SW480 (cell line): ENCODE results near the gene PRPF4.
"Not testable (repeated sequence)": the region's sequence is repeated elsewhere in the genome, so short reads cannot be mapped to it uniquely, and the experiment has no call there.

Source experiments
- DNase-seq: peaks from one replicate; pipeline ENCODE4 v3.0.0-alpha.2; 2016; ENCODE audit warnings: low spot score

Gene PRPF4

DNA sequence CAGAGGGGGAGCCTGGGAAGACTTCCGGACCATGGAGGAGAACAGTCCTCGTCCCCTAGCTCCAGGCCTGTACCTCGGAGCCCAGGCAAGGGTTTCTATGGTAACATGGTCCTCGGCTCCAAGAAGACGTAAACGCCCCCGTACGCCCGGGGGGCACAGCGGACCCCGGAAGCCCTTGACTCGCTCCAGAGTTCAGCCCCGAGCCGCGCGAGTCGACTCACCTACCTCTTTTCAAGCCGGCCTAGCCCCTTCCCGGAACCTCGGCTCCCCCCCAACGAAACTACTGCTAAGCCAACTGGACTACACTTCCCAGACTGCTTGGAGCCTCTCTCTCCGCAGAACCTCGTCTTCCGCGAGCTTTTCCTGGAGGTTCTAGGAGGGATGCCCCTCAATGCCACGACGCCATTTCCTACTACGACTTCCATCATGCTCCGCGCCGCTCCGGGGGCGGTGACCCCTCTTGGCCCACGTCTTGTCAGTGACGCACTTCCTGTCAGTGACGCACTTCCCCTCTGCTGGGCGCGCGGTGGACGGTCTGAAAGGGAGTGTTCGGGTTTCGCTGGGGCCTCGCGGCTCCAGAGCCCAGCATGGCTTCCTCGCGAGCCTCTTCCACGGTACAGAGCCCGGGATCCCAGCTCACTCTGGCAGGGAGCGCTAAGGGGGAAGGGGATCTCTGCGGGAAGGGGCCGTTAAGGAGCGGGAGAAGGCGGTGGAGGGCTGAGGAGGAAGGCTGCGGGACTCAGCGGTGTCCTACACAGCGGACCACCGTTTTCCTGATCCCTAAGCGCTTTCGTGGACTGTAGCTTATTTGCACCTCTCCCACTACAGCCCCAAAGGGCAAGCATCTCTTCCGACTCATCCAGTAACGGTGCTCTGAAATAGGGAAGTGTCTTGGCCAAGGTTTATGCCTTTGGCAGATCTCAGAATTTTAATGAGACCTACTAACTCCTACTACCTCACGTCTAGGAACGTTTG lies at the start of gene PRPF4, which contains the start of gene CDC26:
PRPF4 (plus strand) TSS at position 502 of the 975 bp plus-strand sequence; CDS start at position 588, 86 bp downstream.
CDC26 (minus strand) TSS at position 416 of the 975 bp plus-strand sequence. CDS start 3,065 bp downstream, outside the sequence.
- DNase-seq: peak; percentile 99

DNA sequence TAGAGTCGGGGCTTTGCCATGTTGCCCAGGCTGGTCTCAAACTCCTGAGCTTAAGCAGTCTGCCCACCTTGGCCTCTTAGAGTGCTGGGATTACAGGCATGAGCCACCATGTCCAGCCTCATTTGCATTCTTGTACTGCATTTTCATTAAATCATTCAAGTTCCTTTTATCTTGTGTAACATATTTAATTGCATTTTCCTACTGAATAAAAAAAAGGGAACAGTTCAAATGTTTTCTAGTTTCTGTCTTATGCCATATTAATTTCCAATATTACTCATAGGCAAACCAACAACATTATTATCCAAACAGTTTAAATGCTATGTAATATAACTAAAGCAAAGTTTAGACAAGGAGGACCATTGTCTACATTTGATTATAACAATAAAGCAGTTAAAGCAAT lies 48.0 kb upstream of the PRPF4 start:
- DNase-seq: no peak

DNA sequence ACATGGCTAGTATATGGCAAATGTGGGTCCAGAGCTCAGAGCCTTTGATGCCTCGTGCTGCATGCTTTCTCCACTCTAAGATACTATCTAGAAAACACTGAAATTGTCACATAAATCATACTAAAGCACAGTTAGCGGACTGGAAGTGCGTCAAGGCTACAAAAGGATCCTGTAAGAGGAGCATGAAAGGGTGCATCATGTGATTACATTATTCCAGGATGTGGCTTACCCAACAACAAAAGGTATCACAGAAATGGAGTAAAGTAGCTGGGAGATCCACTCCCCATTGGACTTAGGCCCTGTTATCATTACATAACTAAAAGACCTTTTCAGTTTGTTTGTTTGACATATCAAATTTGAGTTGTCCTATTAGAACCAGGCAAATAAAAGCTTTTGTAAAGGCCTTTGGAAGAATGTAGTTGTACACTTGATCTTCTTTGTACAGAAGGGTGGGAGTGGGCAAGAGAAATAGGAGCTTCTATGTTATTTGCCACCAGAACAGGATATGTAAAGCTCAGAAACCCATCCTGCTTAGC lies 47.3 kb upstream of the PRPF4 start:
- DNase-seq: peak; percentile 44

GRCh38 chr9:113231701-113232100 lies 43.8 kb upstream of the PRPF4 start:
- no peak for DNase-seq

- not testable (repeated sequence) for DNase-seq
Observed at GRCh38 chr9:113235701-113236255, 39.7 kb upstream of the PRPF4 start.

DNA sequence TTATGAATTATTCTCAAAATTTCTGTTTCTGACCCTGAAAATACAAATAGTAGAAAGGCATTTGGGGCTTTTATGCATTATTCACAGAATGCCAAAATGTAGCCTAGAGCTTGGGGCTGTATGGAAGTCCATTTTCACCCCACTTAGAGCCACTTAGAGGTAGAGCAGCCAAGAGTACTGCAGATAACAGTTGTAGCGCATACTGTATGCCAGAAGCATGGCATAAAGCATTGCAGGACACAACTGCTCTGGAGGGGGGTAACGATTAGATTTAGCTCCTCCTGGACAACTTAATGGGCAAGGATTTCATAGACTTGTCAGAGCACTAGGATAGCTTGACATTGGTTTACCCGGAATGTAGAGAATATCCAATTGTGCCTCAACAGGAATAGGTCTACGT lies 38.4 kb upstream of the PRPF4 start:
- no peak for DNase-seq

- no peak for DNase-seq
Observed at GRCh38 chr9:113238202-113238858, 37.1 kb upstream of the PRPF4 start.

- DNase-seq: no peak
Observed at GRCh38 chr9:113238859-113239232, 36.6 kb upstream of the PRPF4 start.

DNA sequence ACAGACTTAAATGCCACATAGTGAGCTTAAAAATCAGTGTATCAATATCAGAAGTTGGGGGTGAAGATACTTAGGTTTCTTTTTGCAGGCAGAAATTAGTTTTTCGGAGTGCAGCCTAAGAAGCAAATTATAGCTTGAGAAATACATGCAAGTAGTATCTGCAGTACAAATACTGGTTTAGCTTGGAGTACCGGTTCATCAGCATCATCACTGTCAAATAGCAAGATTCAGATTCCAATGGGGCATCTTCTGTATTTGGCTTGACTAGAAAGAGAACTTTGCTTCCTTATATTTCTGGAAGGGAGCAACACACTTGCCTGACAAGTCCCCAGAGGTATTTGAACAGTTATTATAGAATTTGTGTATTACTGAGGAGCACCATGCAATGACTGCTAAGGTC lies 34.3 kb upstream of the PRPF4 start:
- DNase-seq: no peak

- DNase-seq: no peak
Observed at GRCh38 chr9:113244556-113244955, 30.9 kb upstream of the PRPF4 start.

- no peak for DNase-seq
Observed at GRCh38 chr9:113245894-113246293, 29.6 kb upstream of the PRPF4 start.

- DNase-seq: no peak
Observed at GRCh38 chr9:113246928-113247327, 28.5 kb upstream of the PRPF4 start.

- DNase-seq: no peak
Observed at GRCh38 chr9:113247640-113248039, 27.8 kb upstream of the PRPF4 start.

- DNase-seq: not testable (repeated sequence)
Observed at GRCh38 chr9:113249661-113250060, 25.8 kb upstream of the PRPF4 start.

- DNase-seq: no peak
Observed at GRCh38 chr9:113250807-113251206, 24.7 kb upstream of the PRPF4 start.

- no peak for DNase-seq
Observed at GRCh38 chr9:113254991-113255390, 20.5 kb upstream of the PRPF4 start.

- DNase-seq: no peak
Observed at GRCh38 chr9:113255438-113255837, 20.0 kb upstream of the PRPF4 start.

GRCh38 chr9:113257863-113258262 lies 17.6 kb upstream of the PRPF4 start:
- DNase-seq: no peak

DNA sequence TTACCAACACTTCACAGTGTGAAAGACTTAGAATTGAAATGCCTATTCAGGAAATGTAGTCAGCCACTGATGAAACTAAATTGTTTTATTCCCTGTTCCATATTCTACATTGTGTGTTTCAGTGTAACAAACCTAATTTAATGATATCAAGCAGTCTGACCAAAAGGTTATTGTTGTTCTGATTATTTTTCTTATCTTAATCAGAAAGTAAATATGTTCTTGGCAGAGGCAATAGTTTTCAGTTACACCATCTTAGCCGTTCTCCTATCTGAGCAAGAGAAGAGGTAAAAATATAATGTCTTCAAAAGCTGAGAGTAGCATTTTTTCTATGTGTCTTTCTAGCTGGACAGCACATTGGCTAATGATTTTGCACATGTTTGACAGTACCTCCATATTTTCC lies 17.2 kb upstream of the PRPF4 start:
- DNase-seq: no peak

DNA sequence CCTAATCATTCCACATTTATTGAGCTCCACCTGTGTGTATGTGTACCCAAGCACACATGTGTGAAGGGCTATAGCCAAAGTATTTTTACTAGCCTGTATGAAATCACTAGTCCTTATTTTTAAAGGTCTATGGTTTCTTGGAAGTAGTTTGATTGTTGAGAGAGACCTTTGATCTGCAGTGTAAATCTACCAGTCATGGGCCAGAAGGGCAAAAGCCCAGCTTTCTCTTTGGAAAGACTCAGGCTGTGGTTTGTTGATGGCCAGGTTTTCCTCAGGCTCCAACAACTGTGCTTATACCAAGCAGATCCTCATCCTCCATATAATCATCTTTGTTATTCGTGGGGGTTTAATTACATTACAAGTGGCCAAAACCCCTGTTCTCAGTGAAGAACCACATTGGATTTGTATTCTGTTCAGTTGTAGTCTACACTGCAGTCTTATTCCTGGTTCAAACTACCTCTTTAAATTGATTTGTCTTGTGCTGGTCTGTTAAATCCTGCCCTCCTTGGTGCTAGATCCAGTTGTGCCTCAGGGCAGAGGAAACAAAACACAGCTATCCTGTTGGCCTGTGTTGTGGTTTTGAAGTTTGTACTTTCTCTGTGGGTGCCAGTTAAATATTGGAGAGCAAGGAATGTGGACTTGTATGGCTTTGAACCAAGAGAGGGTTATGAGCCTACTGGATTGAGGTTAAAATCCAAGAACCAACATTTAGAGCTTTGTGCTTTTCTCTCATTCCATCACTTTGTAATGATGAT lies 13.4 kb upstream of the PRPF4 start:
- no peak for DNase-seq

DNA sequence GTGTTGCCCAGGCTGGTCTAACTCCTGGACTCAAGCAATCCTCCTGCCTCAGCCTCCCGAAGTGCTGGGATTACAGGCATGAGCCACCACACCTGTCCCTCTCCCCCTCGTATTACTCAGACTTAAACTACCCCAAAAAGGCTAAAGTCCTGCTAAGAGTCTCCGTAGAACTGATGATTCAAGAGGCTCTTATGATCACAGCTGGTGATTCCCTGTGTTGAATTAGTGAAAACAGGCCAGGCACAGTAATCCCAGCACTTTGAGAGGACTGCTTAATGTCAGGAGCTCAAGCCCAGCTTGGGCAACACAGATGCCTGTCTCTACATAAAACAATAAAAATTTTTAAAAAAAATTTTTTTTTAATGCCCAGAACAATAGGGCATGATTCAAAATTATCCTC lies 9.3 kb upstream of the PRPF4 start:
- DNase-seq: no peak
